HepG2 (cell line): ENCODE results near the gene FBXW12. TPM values are rescaled to one million over a fixed set of nuclear protein-coding genes. Genes with fewer than 3 reads are reported as not detected.
A peak's percentile ranks its signal among the peaks of the same experiment; 100 is the strongest.

ENCODE experiments used
- CHD4 ChIP-seq: fragments of 200-600 bp; sonication (generic); IDR thresholded peaks from 2 replicates; pipeline ENCODE4 v1.7.0; 2017; ENCODE audit warnings: mild to moderate bottlenecking, low read length, borderline replicate concordance
- HOXA7 ChIP-seq: sonication (generic); formaldehyde crosslinking; IDR thresholded peaks from 2 replicates; pipeline ENCODE4 v1.8.1; 2022; ENCODE audit warnings: mild to moderate bottlenecking, missing genetic modification reagents, moderate library complexity
- ISL2 ChIP-seq: sonication (generic); formaldehyde crosslinking; IDR thresholded peaks from 2 replicates; pipeline ENCODE4 v1.5.0; 2020; ENCODE audit warnings: missing genetic modification reagents
- KMT2B ChIP-seq: IDR thresholded peaks from 2 replicates; pipeline ENCODE4 v1.6.1; 2016; ENCODE audit warnings: missing genetic modification reagents, missing compliant biosample characterization
- LCORL ChIP-seq, 2 experiments: fragments of 450-650 bp in 1 of 2; sonication (generic) in 1 of 2; formaldehyde crosslinking in 1 of 2; IDR thresholded peaks; 2 replicates each; pipeline versions ENCODE4 v1.5.0 to v1.6.1; 2017 to 2020; ENCODE audit warnings: antibody characterized with exemption in 1 of 2, missing genetic modification reagents in 1 of 2
- MAZ ChIP-seq, 2 experiments: sonication (generic) in 1 of 2; formaldehyde crosslinking in 1 of 2; IDR thresholded peaks; 2 replicates each; pipeline versions ENCODE4 v1.5.0 to v1.6.1; 2012 to 2020; ENCODE audit warnings: low read depth in 2 of 2, mild to moderate bottlenecking in 2 of 2, borderline replicate concordance in 1 of 2, improper control_type of control experiment in 1 of 2, low read length in 1 of 2, missing genetic modification reagents in 1 of 2, moderate library complexity in 1 of 2
- MIER3 ChIP-seq: IDR thresholded peaks from 2 replicates; pipeline ENCODE4 v1.6.1; 2016; ENCODE audit warnings: missing compliant biosample characterization, borderline replicate concordance
- MTA1 ChIP-seq: sonication (generic); formaldehyde crosslinking; IDR thresholded peaks from 2 replicates; pipeline ENCODE4 v1.4.0; 2020; ENCODE audit warnings: missing genetic modification reagents, mild to moderate bottlenecking, borderline replicate concordance
- SP140L ChIP-seq: sonication (generic); formaldehyde crosslinking; IDR thresholded peaks from 2 replicates; pipeline ENCODE4 v1.4.0; 2020; ENCODE audit warnings: missing genetic modification reagents, borderline replicate concordance
- SRSF9 ChIP-seq: fragments of 200-400 bp; formaldehyde crosslinking; IDR thresholded peaks from 2 replicates; pipeline ENCODE4 v1.6.1; 2018; ENCODE audit warnings: borderline replicate concordance, mild to moderate bottlenecking, low read depth, low read length; ENCODE audit not compliant: insufficient read depth, poor library complexity, severe bottlenecking
- SUZ12 ChIP-seq: fragments of 150-350 bp; IDR thresholded peaks from 2 replicates; pipeline ENCODE4 v1.6.1; 2014; ENCODE audit warnings: low read depth, low read length
- TBL1XR1 ChIP-seq: fragments of 150-350 bp; IDR thresholded peaks from 2 replicates; pipeline ENCODE4 v1.6.1; 2014; ENCODE audit warnings: borderline replicate concordance, low read length; ENCODE audit not compliant: partially characterized antibody
- XRCC5 ChIP-seq: fragments of 200-400 bp; formaldehyde crosslinking; optimal IDR thresholded peaks from 2 replicates; pipeline ENCODE3; 2017; ENCODE audit warnings: mild to moderate bottlenecking, low read length
- ZNF468 ChIP-seq: sonication (generic); formaldehyde crosslinking; IDR thresholded peaks from 2 replicates; pipeline ENCODE4 v1.8.0; 2022; ENCODE audit warnings: mild to moderate bottlenecking, moderate library complexity, missing genetic modification reagents
- ZNF614 ChIP-seq: IDR thresholded peaks from 2 replicates; pipeline ENCODE4 v1.6.1; 2018; ENCODE audit warnings: missing biosample characterization, missing genetic modification reagents, inconsistent platforms, borderline replicate concordance
- ZNF768 ChIP-seq: sonication (generic); formaldehyde crosslinking; IDR thresholded peaks from 2 replicates; pipeline ENCODE4 v1.4.0; 2020; ENCODE audit warnings: missing genetic modification reagents
- polyA plus RNA-seq, 8 experiments: library from polyadenylated mRNA; depleted of rRNA in 3 of 8; stranded (reverse) in 7 of 8; unstranded in 1 of 8; fragments of >200 nt; fragmentation: Illumina TruSeq in 4 of 8; extraction: Trizol in 4 of 8; gene quantifications; 2 replicates each; pipeline versions ENCODE4 v1.2.1 to v1.2.3, GENCODE V29; 2011 to 2016; ENCODE audit warnings: low read depth in 4 of 8, missing spikeins in 1 of 8, mixed read lengths in 1 of 8; ENCODE audit not compliant: insufficient read depth in 1 of 8
- total RNA-seq, 5 experiments: library from RNA; depleted of rRNA; stranded (reverse); fragments of >200 nt; fragmentation: Illumina TruSeq; extraction: Trizol; gene quantifications; 2 replicates each; pipeline ENCODE4 v1.2.3, GENCODE V29; 2016; ENCODE audit warnings: low read depth in 1 of 5
- TF ChIP-seq, protein P1 (sequence below): sonication (generic); formaldehyde crosslinking; IDR thresholded peaks from 2 replicates; pipeline ENCODE4 v1.4.0; 2020; ENCODE audit warnings: mild to moderate bottlenecking, missing genetic modification reagents
- TF ChIP-seq, protein P2 (sequence below): IDR thresholded peaks from 2 replicates; pipeline ENCODE4 v1.6.1; 2016; ENCODE audit warnings: missing genetic modification reagents, missing compliant biosample characterization
- TF ChIP-seq, protein P3 (sequence below): IDR thresholded peaks from 2 replicates; pipeline ENCODE4 v1.6.1; 2016; ENCODE audit warnings: low read depth, missing genetic modification reagents, missing compliant biosample characterization

Gene FBXW12
- total and polyA plus RNA-seq, 2 of the 13 experiments (the other 11 are each of a cell fraction or from before 2014, with no cell fraction given) = not detected

DNA sequence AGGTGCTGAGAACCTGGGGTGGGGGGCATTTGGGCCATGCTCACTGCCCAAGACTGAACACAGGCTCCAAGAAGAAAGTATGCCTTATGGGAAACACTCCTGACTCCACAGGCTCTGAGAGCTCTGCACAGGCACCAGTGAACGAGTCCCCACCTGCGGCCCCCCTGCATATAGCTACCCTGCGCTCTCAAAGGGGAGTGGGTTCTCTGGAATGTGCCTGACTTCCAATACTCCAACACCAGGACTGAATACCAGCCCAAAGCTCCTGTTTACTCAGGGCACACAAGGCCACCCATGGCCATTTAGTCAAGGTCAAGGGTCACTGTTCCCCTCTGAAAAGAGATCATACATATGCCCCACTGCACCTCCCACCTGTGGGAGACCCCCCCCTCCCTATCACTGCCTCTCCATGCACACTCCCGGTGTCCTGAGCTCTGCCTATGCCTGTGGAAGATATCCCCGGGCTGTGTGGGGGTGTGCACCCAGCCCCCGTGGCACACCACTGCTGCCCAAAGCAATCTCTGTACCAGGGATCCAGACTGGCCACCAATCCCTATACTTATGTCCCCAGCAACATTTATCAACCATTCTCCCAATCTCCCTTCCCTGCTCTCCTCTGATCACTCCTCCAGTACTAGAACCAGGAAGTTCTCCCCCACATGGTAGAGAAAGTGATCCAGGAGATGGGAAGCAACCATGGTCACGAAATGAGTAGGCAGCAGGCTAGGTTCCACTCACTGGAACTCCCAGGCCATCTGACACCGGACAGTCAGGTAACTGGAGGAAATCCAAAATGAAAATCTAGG is 59.4 kb downstream of the FBXW12 start (continued):
- TF ChIP-seq, protein P1, sequence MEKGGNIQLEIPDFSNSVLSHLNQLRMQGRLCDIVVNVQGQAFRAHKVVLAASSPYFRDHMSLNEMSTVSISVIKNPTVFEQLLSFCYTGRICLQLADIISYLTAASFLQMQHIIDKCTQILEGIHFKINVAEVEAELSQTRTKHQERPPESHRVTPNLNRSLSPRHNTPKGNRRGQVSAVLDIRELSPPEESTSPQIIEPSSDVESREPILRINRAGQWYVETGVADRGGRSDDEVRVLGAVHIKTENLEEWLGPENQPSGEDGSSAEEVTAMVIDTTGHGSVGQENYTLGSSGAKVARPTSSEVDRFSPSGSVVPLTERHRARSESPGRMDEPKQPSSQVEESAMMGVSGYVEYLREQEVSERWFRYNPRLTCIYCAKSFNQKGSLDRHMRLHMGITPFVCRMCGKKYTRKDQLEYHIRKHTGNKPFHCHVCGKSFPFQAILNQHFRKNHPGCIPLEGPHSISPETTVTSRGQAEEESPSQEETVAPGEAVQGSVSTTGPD (CRISPR knock-in tag) = no peak; the same call in 1 of the 2 replicates
- no peak for TF ChIP-seq SRSF9
- peak; percentile 85 for TF ChIP-seq MTA1 (CRISPR knock-in tag)
- TF ChIP-seq ZNF768 (CRISPR knock-in tag) = 0 out of 2 replicates have a peak, but pooled peaks have one; percentile 11
- TF ChIP-seq SP140L (CRISPR knock-in tag) = 0 out of 2 replicates have a peak, but pooled peaks have one; percentile 51
- no peak for TF ChIP-seq TBL1XR1
- no peak for TF ChIP-seq LCORL (IDR thresholded peaks at IDR 0.05)
- peak; percentile 97 for TF ChIP-seq LCORL (CRISPR knock-in tag; IDR thresholded peaks at IDR 0.05)
- no peak for TF ChIP-seq SUZ12
- no peak for TF ChIP-seq ZNF468 (CRISPR knock-in tag)
- TF ChIP-seq ZNF614 (CRISPR knock-in tag) = peak; percentile 47; the same call in 1 of the 2 replicates
- TF ChIP-seq KMT2B (CRISPR knock-in tag) = 0 out of 2 replicates have a peak, but pooled peaks have one; percentile 7
- no peak for TF ChIP-seq HOXA7
- TF ChIP-seq XRCC5 = peak; percentile 63
- peak; percentile 75; the same call in 1 of the 2 replicates for TF ChIP-seq MIER3 (CRISPR knock-in tag)
- peak; percentile 84 for TF ChIP-seq ISL2
- TF ChIP-seq MAZ (IDR thresholded peaks at IDR 0.05; ENCODE audit: borderline replicate concordance, low read depth, low read length) = no peak; the same call in 1 of the 2 replicates
- TF ChIP-seq MAZ (CRISPR knock-in tag; IDR thresholded peaks at IDR 0.05; ENCODE audit: low read depth) = peak; percentile 81
- TF ChIP-seq, protein P2, sequence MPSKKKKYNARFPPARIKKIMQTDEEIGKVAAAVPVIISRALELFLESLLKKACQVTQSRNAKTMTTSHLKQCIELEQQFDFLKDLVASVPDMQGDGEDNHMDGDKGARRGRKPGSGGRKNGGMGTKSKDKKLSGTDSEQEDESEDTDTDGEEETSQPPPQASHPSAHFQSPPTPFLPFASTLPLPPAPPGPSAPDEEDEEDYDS (CRISPR knock-in tag) = peak; percentile 57; the same call in 1 of the 2 replicates
- TF ChIP-seq, protein P3, sequence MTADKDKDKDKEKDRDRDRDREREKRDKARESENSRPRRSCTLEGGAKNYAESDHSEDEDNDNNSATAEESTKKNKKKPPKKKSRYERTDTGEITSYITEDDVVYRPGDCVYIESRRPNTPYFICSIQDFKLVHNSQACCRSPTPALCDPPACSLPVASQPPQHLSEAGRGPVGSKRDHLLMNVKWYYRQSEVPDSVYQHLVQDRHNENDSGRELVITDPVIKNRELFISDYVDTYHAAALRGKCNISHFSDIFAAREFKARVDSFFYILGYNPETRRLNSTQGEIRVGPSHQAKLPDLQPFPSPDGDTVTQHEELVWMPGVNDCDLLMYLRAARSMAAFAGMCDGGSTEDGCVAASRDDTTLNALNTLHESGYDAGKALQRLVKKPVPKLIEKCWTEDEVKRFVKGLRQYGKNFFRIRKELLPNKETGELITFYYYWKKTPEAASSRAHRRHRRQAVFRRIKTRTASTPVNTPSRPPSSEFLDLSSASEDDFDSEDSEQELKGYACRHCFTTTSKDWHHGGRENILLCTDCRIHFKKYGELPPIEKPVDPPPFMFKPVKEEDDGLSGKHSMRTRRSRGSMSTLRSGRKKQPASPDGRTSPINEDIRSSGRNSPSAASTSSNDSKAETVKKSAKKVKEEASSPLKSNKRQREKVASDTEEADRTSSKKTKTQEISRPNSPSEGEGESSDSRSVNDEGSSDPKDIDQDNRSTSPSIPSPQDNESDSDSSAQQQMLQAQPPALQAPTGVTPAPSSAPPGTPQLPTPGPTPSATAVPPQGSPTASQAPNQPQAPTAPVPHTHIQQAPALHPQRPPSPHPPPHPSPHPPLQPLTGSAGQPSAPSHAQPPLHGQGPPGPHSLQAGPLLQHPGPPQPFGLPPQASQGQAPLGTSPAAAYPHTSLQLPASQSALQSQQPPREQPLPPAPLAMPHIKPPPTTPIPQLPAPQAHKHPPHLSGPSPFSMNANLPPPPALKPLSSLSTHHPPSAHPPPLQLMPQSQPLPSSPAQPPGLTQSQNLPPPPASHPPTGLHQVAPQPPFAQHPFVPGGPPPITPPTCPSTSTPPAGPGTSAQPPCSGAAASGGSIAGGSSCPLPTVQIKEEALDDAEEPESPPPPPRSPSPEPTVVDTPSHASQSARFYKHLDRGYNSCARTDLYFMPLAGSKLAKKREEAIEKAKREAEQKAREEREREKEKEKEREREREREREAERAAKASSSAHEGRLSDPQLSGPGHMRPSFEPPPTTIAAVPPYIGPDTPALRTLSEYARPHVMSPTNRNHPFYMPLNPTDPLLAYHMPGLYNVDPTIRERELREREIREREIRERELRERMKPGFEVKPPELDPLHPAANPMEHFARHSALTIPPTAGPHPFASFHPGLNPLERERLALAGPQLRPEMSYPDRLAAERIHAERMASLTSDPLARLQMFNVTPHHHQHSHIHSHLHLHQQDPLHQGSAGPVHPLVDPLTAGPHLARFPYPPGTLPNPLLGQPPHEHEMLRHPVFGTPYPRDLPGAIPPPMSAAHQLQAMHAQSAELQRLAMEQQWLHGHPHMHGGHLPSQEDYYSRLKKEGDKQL (CRISPR knock-in tag) = peak; percentile 83; the same call in 1 of the 2 replicates
- TF ChIP-seq CHD4 = peak; percentile 57; the same call in 1 of the 2 replicates
